H9 (cell line): Measurements from ENCODE around the gene PHF11. TPM values are rescaled to one million over a fixed set of nuclear protein-coding genes. Genes with fewer than 3 reads are reported as not detected.

Source experiments
- DNase-seq: peaks from one replicate; pipeline ENCODE4 v3.0.0-alpha.2; 2017
- H2AFZ ChIP-seq: one replicate; pipeline ENCODE4 v1.6.1; 2013; ENCODE audit warnings: mild to moderate bottlenecking, low read length, control low read depth, moderate library complexity
- H2AK5ac ChIP-seq: 2 replicates; pipeline ENCODE4 v1.6.1; 2013; ENCODE audit warnings: low read length, control low read depth, mixed read lengths; ENCODE audit not compliant: insufficient read length
- H2BK120ac ChIP-seq: one replicate; pipeline ENCODE4 v1.6.1; 2013; ENCODE audit warnings: low read depth, mild to moderate bottlenecking, low read length, control low read depth, inconsistent platforms; ENCODE audit not compliant: poor library complexity, severe bottlenecking
- H2BK12ac ChIP-seq: 2 replicates; pipeline ENCODE4 v1.6.1; 2013; ENCODE audit warnings: low read length, control low read depth, mixed read lengths, low read depth; ENCODE audit not compliant: insufficient read length
- H2BK15ac ChIP-seq: 2 replicates; pipeline ENCODE4 v1.6.1; 2013; ENCODE audit warnings: low read depth, low read length, control low read depth
- H2BK20ac ChIP-seq: one replicate; pipeline ENCODE4 v1.6.1; 2013; ENCODE audit warnings: low read depth, mild to moderate bottlenecking, low read length, control low read depth, inconsistent platforms; ENCODE audit not compliant: poor library complexity, severe bottlenecking
- H2BK5ac ChIP-seq: 2 replicates; pipeline ENCODE4 v1.6.1; 2013; ENCODE audit warnings: low read length, control low read depth, mixed read lengths; ENCODE audit not compliant: insufficient read length
- H3K14ac ChIP-seq: 2 replicates; pipeline ENCODE4 v1.6.1; 2013; ENCODE audit warnings: low read length, control low read depth; ENCODE audit not compliant: insufficient read depth
- H3K18ac ChIP-seq: 2 replicates; pipeline ENCODE4 v1.6.1; 2013; ENCODE audit warnings: low read depth, mild to moderate bottlenecking, mixed read lengths, low read length, control low read depth; ENCODE audit not compliant: insufficient read length
- H3K23ac ChIP-seq: 2 replicates; pipeline ENCODE4 v1.6.1; 2013; ENCODE audit warnings: low read length, control low read depth, mixed read lengths, low read depth; ENCODE audit not compliant: insufficient read length
- H3K23me2 ChIP-seq: 2 replicates; pipeline ENCODE4 v1.6.1; 2013; ENCODE audit warnings: low read depth, mild to moderate bottlenecking, mixed read lengths, low read length, control low read depth; ENCODE audit not compliant: insufficient read length, poor library complexity, severe bottlenecking
- H3K27ac ChIP-seq: 2 replicates; pipeline ENCODE4 v1.5.1; 2013; ENCODE audit warnings: low read length, control low read depth, mixed read lengths, low read depth; ENCODE audit not compliant: insufficient read length
- H3K27me3 ChIP-seq: 2 replicates; pipeline ENCODE4 v1.6.1; 2013; ENCODE audit warnings: low read length, control low read depth, inconsistent platforms; ENCODE audit not compliant: insufficient read depth
- H3K4ac ChIP-seq: 2 replicates; pipeline ENCODE4 v1.6.1; 2013; ENCODE audit warnings: low read depth, mild to moderate bottlenecking, control low read depth, inconsistent platforms, low read length, moderate library complexity
- H3K4me1 ChIP-seq: 2 replicates; pipeline ENCODE4 v1.6.1; 2013; ENCODE audit warnings: low read length, control low read depth, inconsistent platforms; ENCODE audit not compliant: insufficient read depth
- H3K4me2 ChIP-seq: 2 replicates; pipeline ENCODE4 v1.6.1; 2013; ENCODE audit warnings: low read length, control low read depth, mixed read lengths; ENCODE audit not compliant: insufficient read length, insufficient read depth
- H3K56ac ChIP-seq: 2 replicates; pipeline ENCODE4 v1.6.1; 2013; ENCODE audit warnings: low read depth, mild to moderate bottlenecking, mixed read lengths, low read length, control low read depth; ENCODE audit not compliant: insufficient read length
- H3K79me1 ChIP-seq: 2 replicates; pipeline ENCODE4 v1.6.1; 2013; ENCODE audit warnings: low read depth, mild to moderate bottlenecking, moderate library complexity, low read length, control low read depth, inconsistent platforms; ENCODE audit not compliant: insufficient read depth, poor library complexity, severe bottlenecking
- H3K79me2 ChIP-seq: 2 replicates; pipeline ENCODE4 v1.6.1; 2013; ENCODE audit warnings: low read length, control low read depth, inconsistent platforms; ENCODE audit not compliant: insufficient read depth
- H3K9ac ChIP-seq: 2 replicates; pipeline ENCODE4 v1.6.1; 2013; ENCODE audit warnings: low read length, control low read depth, mixed read lengths; ENCODE audit not compliant: insufficient read length; ENCODE audit errors: extremely low read depth
- H3K9me3 ChIP-seq: one replicate; pipeline ENCODE4 v1.6.1; 2013; ENCODE audit warnings: low read depth, low read length, inconsistent platforms; ENCODE audit not compliant: control insufficient read depth
- H3T11ph ChIP-seq: one replicate; pipeline ENCODE4 v1.6.1; 2013; ENCODE audit warnings: mild to moderate bottlenecking, low read length, control low read depth, inconsistent platforms
- H4K20me1 ChIP-seq: one replicate; pipeline ENCODE4 v1.6.1; 2013; ENCODE audit not compliant: control insufficient read depth, insufficient read length, insufficient read depth
- H4K5ac ChIP-seq: 2 replicates; pipeline ENCODE4 v1.6.1; 2013; ENCODE audit warnings: low read depth, mild to moderate bottlenecking, mixed read lengths, low read length, control low read depth; ENCODE audit not compliant: insufficient read length
- H4K8ac ChIP-seq: replicated peaks from 2 replicates; pipeline ENCODE4 v1.6.1; 2013; ENCODE audit warnings: low read length, control low read depth, mixed read lengths, low read depth; ENCODE audit not compliant: insufficient read length
- H4K91ac ChIP-seq: 2 replicates; pipeline ENCODE4 v1.6.1; 2013; ENCODE audit warnings: low read depth, mild to moderate bottlenecking, moderate library complexity, mixed read lengths, low read length, control low read depth; ENCODE audit not compliant: insufficient read length
- H3K27ac Mint-ChIP-seq, 3 experiments: 2 replicates in 2 of 3; 3 replicates in 1 of 3; pipeline ENCODE4 v1.8.0; 2020 to 2021; ENCODE audit warnings: mixed read lengths in 3 of 3, mild to moderate bottlenecking in 1 of 3, moderate library complexity in 1 of 3
- H3K27me3 Mint-ChIP-seq: 2 replicates; pipeline ENCODE4 v1.8.0; 2021; ENCODE audit warnings: low read depth, mild to moderate bottlenecking, moderate library complexity, mixed read lengths
- H3K36me3 Mint-ChIP-seq, 3 experiments: 2 replicates in 2 of 3; 3 replicates in 1 of 3; pipeline ENCODE4 v1.8.0; 2020 to 2021; ENCODE audit warnings: low read depth in 3 of 3, mixed read lengths in 3 of 3; ENCODE audit not compliant: insufficient read depth in 1 of 3
- H3K4me1 Mint-ChIP-seq, 2 experiments: 2 replicates each; pipeline ENCODE4 v1.8.0; 2020; ENCODE audit warnings: mixed read lengths in 2 of 2
- H3K4me3 Mint-ChIP-seq, 2 experiments: 2 replicates in 1 of 2; 3 replicates in 1 of 2; pipeline ENCODE4 v1.8.0; 2020 to 2021; ENCODE audit warnings: mild to moderate bottlenecking in 2 of 2, mixed read lengths in 2 of 2, moderate library complexity in 1 of 2
- H3K9me3 Mint-ChIP-seq, 2 experiments: 2 replicates in 1 of 2; 3 replicates in 1 of 2; pipeline ENCODE4 v1.8.0; 2020; ENCODE audit warnings: mild to moderate bottlenecking in 2 of 2, mixed read lengths in 2 of 2, moderate library complexity in 1 of 2
- WGBS: extraction: QIAGEN DNeasy Blood & Tissue Kit; methylation state at CpG from one replicate; pipeline ENCODE4 v1.1.7; 2013; ENCODE audit warnings: missing lambda C conversion rate, low lambda C conversion rate, mixed read lengths; ENCODE audit not compliant: insufficient read length; ENCODE audit errors: extremely low coverage; 5-methylcytosine and 5-hydroxymethylcytosine counted together
- total RNA-seq: library from RNA; stranded (reverse); gene quantifications from 2 replicates; pipeline ENCODE4 v1.2.1, GENCODE V29; 2021
- TF ChIP-seq, protein P1 (sequence below): fragments of 200-600 bp; sonication (generic); conservative IDR thresholded peaks from 3 replicates; pipeline ENCODE4 v1.8.0; 2021; ENCODE audit warnings: antibody characterized with exemption, mild to moderate bottlenecking

PHF11 gene
- total RNA-seq, 1 experiment from 2014 or later, result 13.5 TPM

DNA sequence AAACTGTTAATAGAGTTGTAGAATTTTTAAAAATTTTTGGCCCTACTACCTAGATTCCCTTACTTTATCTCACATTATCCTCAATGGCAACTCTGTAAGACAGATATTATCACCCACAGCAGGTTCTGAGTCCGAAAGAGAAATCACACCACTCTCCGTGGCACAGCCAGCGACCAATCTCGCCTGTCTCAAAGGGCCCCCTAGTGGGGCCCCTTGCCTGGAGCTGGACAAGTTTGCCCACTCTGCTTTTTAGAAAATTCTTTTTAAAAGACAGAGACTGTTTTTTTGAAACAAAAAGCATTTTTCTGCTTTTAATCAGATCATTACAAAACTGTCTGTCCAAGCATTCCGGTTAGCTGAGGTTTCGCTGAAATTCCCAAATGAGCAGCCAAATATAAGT is 21.7 kb downstream of the PHF11 start:
- Histone ChIP-seq H3K27ac (no peak overlapping the region), H3K9me3 (no peaks in the 10 kb centered on the region), H4K8ac (no peak overlapping the region), H3K27me3 (no peaks in the 10 kb centered on the region), H2BK12ac (no peak overlapping the region), H3T11ph (no peak overlapping the region), H2AFZ (no peak overlapping the region), H3K56ac (no peak overlapping the region), H2BK20ac (no peak overlapping the region), H2AK5ac (no peak overlapping the region), H2BK120ac (no peak overlapping the region), H2BK15ac (no peak overlapping the region), H3K4me1 (no peaks in the 10 kb centered on the region), H3K79me1 (no peaks in the 10 kb centered on the region), H4K5ac (no peak overlapping the region), H3K23me2 (no peaks in the 10 kb centered on the region), H4K20me1 (no peaks in the 10 kb centered on the region), H4K91ac (no peak overlapping the region), H3K79me2 (no peaks in the 10 kb centered on the region), H3K23ac (no peak overlapping the region), H3K4me2 (no peak overlapping the region), H3K14ac (no peak overlapping the region), H3K9ac (no peak overlapping the region), H2BK5ac (no peak overlapping the region), H3K4ac (no peak overlapping the region), H3K18ac (no peak overlapping the region)
- WGBS, result no CpG with 5 or more reads among the region's 6 CpGs
- Mint-ChIP-seq H3K9me3 (no peaks in the 10 kb centered on the region), H3K4me1 (peaks cover 0 to 5% of the 10 kb centered on the region in 2 experiments; a peak in 1 of 4 replicates), H3K27ac (no peak overlapping the region), H3K36me3 (peaks cover 0 to 8% (median 0%) of the 10 kb centered on the region in 3 experiments; a peak in 2 of 7 replicates), H3K4me3 (no peak overlapping the region), H3K27me3 (no peaks in the 10 kb centered on the region)
- no peak for DNase-seq
- TF ChIP-seq, protein P1, sequence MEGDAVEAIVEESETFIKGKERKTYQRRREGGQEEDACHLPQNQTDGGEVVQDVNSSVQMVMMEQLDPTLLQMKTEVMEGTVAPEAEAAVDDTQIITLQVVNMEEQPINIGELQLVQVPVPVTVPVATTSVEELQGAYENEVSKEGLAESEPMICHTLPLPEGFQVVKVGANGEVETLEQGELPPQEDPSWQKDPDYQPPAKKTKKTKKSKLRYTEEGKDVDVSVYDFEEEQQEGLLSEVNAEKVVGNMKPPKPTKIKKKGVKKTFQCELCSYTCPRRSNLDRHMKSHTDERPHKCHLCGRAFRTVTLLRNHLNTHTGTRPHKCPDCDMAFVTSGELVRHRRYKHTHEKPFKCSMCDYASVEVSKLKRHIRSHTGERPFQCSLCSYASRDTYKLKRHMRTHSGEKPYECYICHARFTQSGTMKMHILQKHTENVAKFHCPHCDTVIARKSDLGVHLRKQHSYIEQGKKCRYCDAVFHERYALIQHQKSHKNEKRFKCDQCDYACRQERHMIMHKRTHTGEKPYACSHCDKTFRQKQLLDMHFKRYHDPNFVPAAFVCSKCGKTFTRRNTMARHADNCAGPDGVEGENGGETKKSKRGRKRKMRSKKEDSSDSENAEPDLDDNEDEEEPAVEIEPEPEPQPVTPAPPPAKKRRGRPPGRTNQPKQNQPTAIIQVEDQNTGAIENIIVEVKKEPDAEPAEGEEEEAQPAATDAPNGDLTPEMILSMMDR, result peak; percentile 59
